Left ventricle myocardium inferior (tissue), 1 donor: Measurements from ENCODE around the gene OR2AJ1. TPM values are rescaled to one million over a fixed set of nuclear protein-coding genes. Genes with fewer than 3 reads are reported as not detected.

Experiments used
- DNase-seq: peaks from one replicate; pipeline ENCODE4 v3.0.0-alpha.2; 2020
- H3K27ac ChIP-seq: fragments of 200-600 bp; replicated peaks from 2 replicates; pipeline ENCODE4 v1.8.0; 2021
- H3K27me3 ChIP-seq: fragments of 200-600 bp; 2 replicates; pipeline ENCODE4 v1.8.0; 2021; ENCODE audit warnings: low read depth
- H3K36me3 ChIP-seq: fragments of 200-600 bp; 2 replicates; pipeline ENCODE4 v1.8.0; 2021
- H3K4me1 ChIP-seq: fragments of 200-600 bp; 2 replicates; pipeline ENCODE4 v1.8.0; 2021
- H3K4me3 ChIP-seq: fragments of 200-600 bp; 2 replicates; pipeline ENCODE4 v1.8.0; 2021; ENCODE audit warnings: mild to moderate bottlenecking, moderate library complexity
- H3K9me3 ChIP-seq: fragments of 200-600 bp; replicated peaks from 2 replicates; pipeline ENCODE4 v1.8.0; 2021
- CTCF ChIP-seq: fragments of 200-600 bp; IDR thresholded peaks from 2 replicates; pipeline ENCODE4 v1.8.0; 2021; ENCODE audit warnings: antibody characterized with exemption, mild to moderate bottlenecking, borderline replicate concordance
- intact Hi-C: fragments of 100-400 bp; cut with micrococcal nuclease; formaldehyde crosslinking; loops from one replicate; pipeline ENCODE4 v1.11.0; 2022
- total RNA-seq: library from RNA; stranded (reverse); fragmentation: NEBNext Ultra II Directional; extraction: Animal tissue kit (Norgen Biotek cat#: 25700); gene quantifications from one replicate; pipeline ENCODE4 v1.2.1, GENCODE V29; 2021
- donor health status: DM: no; HTN: yes; CAD: no; lungs with severe emphysema.

OR2AJ1 gene
- total RNA-seq, 1 donor from 2014 or later: not detected

GRCh38 chr1:247904122-247904521 is 20.6 kb upstream of the OR2AJ1 start:
- no peak overlapping the region for H3K27ac ChIP-seq
- H3K4me1 ChIP-seq: no peaks in the 10 kb centered on the region
- intact Hi-C loops: no loop called here
- no peak for TF ChIP-seq CTCF
- DNase-seq: no peak
- no peak overlapping the region for H3K4me3 ChIP-seq
- no peaks in the 10 kb centered on the region for H3K36me3 ChIP-seq
- H3K9me3 ChIP-seq: peaks cover 12% of the 10 kb centered on the region
- H3K27me3 ChIP-seq: no peaks in the 10 kb centered on the region

GRCh38 chr1:247905181-247905580 is 19.5 kb upstream of the OR2AJ1 start:
- H3K27ac ChIP-seq: no peak overlapping the region
- DNase-seq: no peak
- no peak for TF ChIP-seq CTCF
- no peak overlapping the region for H3K4me3 ChIP-seq
- no peaks in the 10 kb centered on the region for H3K36me3 ChIP-seq
- H3K9me3 ChIP-seq: peaks cover 10% of the 10 kb centered on the region
- intact Hi-C loops: no loop called here
- no peaks in the 10 kb centered on the region for H3K4me1 ChIP-seq
- H3K27me3 ChIP-seq: no peaks in the 10 kb centered on the region

- no peaks in the 10 kb centered on the region for H3K27me3 ChIP-seq
- intact Hi-C loops: no loop called here
Observed at GRCh38 chr1:247905910-247906503, 18.7 kb upstream of the OR2AJ1 start.

GRCh38 chr1:247906504-247907047 is 18.1 kb upstream of the OR2AJ1 start:
- intact Hi-C loops: no loop called here
- no peak overlapping the region for H3K27ac ChIP-seq
- peaks cover 10% of the 10 kb centered on the region for H3K9me3 ChIP-seq
- H3K4me3 ChIP-seq: peak overlapping the region; percentile 43
- no peaks in the 10 kb centered on the region for H3K27me3 ChIP-seq
- H3K36me3 ChIP-seq: no peaks in the 10 kb centered on the region
- DNase-seq: no peak
- TF ChIP-seq CTCF: no peak
- no peaks in the 10 kb centered on the region for H3K4me1 ChIP-seq

More at GRCh38 chr1:247905910-247906503, 18.7 kb upstream of the OR2AJ1 start:
- peaks cover 10% of the 10 kb centered on the region for H3K9me3 ChIP-seq
- no peaks in the 10 kb centered on the region for H3K36me3 ChIP-seq
- no peaks in the 10 kb centered on the region for H3K4me1 ChIP-seq
- no peak for TF ChIP-seq CTCF
- peak overlapping the region; percentile 43 for H3K4me3 ChIP-seq
- no peak for DNase-seq
- no peak overlapping the region for H3K27ac ChIP-seq

GRCh38 chr1:247908766-247909165 is 15.9 kb upstream of the OR2AJ1 start:
- no peak for DNase-seq
- no peak for TF ChIP-seq CTCF
- peaks cover 19% of the 10 kb centered on the region for H3K9me3 ChIP-seq
- H3K4me1 ChIP-seq: no peaks in the 10 kb centered on the region
- no peak overlapping the region for H3K4me3 ChIP-seq
- H3K36me3 ChIP-seq: no peaks in the 10 kb centered on the region
- H3K27me3 ChIP-seq: no peaks in the 10 kb centered on the region
- H3K27ac ChIP-seq: no peak overlapping the region
- intact Hi-C loops: no loop called here
